GM12875 (cell line): Measurements from ENCODE around the gene VIL1.

Experiments
- H3K4me3 ChIP-seq: one replicate; pipeline ENCODE4 v1.5.1; 2011; ENCODE audit warnings: low read depth, low read length, control low read depth
- CTCF ChIP-seq: IDR thresholded peaks from 2 replicates; pipeline ENCODE4 v1.5.1; 2011; ENCODE audit warnings: low read depth, mild to moderate bottlenecking, control low read depth, inconsistent platforms, low read length, moderate library complexity, borderline replicate concordance; ENCODE audit not compliant: insufficient read depth

The VIL1 gene

GRCh38 chr2:218474527-218474926, 55.6 kb downstream of the VIL1 start:
- no peak overlapping the region for H3K4me3 ChIP-seq
- TF ChIP-seq CTCF = no peak

GRCh38 chr2:218476676-218477075, 57.8 kb downstream of the VIL1 start:
- no peak overlapping the region for H3K4me3 ChIP-seq
- no peak for TF ChIP-seq CTCF

GRCh38 chr2:218477247-218477646, 58.3 kb downstream of the VIL1 start:
- no peak for TF ChIP-seq CTCF
- no peak overlapping the region for H3K4me3 ChIP-seq

GRCh38 chr2:218478544-218478943, 59.6 kb downstream of the VIL1 start:
- H3K4me3 ChIP-seq = no peak overlapping the region
- no peak for TF ChIP-seq CTCF

- no peak overlapping the region for H3K4me3 ChIP-seq
- TF ChIP-seq CTCF = no peak
Observed at GRCh38 chr2:218479595-218479994, 60.7 kb downstream of the VIL1 start.

GRCh38 chr2:218482651-218483050, 63.7 kb downstream of the VIL1 start:
- no peak for TF ChIP-seq CTCF
- H3K4me3 ChIP-seq = no peak overlapping the region

- no peak overlapping the region for H3K4me3 ChIP-seq
- no peak for TF ChIP-seq CTCF
Observed at GRCh38 chr2:218485986-218486667, 67.2 kb downstream of the VIL1 start.
